Keratinocyte (primary cell): ENCODE data around the gene POU3F1. TPM values are rescaled to one million over a fixed set of nuclear protein-coding genes. Genes with fewer than 3 reads are reported as not detected.

Experiments used
- DNase-seq: peaks from one replicate; pipeline ENCODE4 v3.0.0-alpha.2; 2011; ENCODE audit warnings: low read depth, missing footprints, low spot score
- FAIRE-seq: peaks from 2 replicates; lab custom pipeline; 2011; peaks lifted over from hg19 to GRCh38; lab: Jason Lieb, UNC
- H2AFZ ChIP-seq: 2 replicates; pipeline ENCODE4 v1.6.0; 2012; ENCODE audit warnings: low read length, control low read depth, inconsistent platforms; ENCODE audit not compliant: control insufficient read depth
- H3K27ac ChIP-seq: 2 replicates; pipeline ENCODE4 v1.5.1; 2011; ENCODE audit warnings: low read length; ENCODE audit not compliant: control insufficient read depth, insufficient read depth
- H3K27me3 ChIP-seq: 3 replicates; pipeline ENCODE4 v1.6.0; 2011; ENCODE audit warnings: low read length; ENCODE audit not compliant: control insufficient read depth, insufficient read depth; ENCODE audit errors: extremely low read depth
- H3K36me3 ChIP-seq, 2 experiments: 2 replicates in 1 of 2; 3 replicates in 1 of 2; pipeline ENCODE4 v1.5.1; 2011; ENCODE audit warnings: low read length in 2 of 2, mild to moderate bottlenecking in 1 of 2; ENCODE audit not compliant: control insufficient read depth in 2 of 2, insufficient read depth in 2 of 2; ENCODE audit errors: extremely low read depth in 1 of 2
- H3K4me1 ChIP-seq: 3 replicates; pipeline ENCODE4 v1.5.1; 2011; ENCODE audit warnings: low read length; ENCODE audit not compliant: control insufficient read depth, insufficient read depth; ENCODE audit errors: extremely low read depth
- H3K4me2 ChIP-seq: 3 replicates; pipeline ENCODE4 v1.6.0; 2011; ENCODE audit warnings: low read depth, low read length; ENCODE audit not compliant: control insufficient read depth, insufficient read depth; ENCODE audit errors: extremely low read depth
- H3K4me3 ChIP-seq, 3 experiments: fragments of 200-600 bp in 1 of 3; sonication (generic) in 1 of 3; 2 replicates in 2 of 3; 3 replicates in 1 of 3; pipeline ENCODE4 v1.5.1; 2011 to 2016; ENCODE audit warnings: low read length in 3 of 3, mild to moderate bottlenecking in 3 of 3, control low read depth in 2 of 3, inconsistent platforms in 1 of 3, low read depth in 1 of 3, mixed read lengths in 1 of 3, mixed run types in 1 of 3, moderate library complexity in 1 of 3; ENCODE audit not compliant: control insufficient read depth in 2 of 3, insufficient read depth in 2 of 3; ENCODE audit errors: extremely low read depth in 1 of 3
- H3K79me2 ChIP-seq: 2 replicates; pipeline ENCODE4 v1.6.0; 2012; ENCODE audit warnings: low read length; ENCODE audit not compliant: control insufficient read depth, insufficient read depth
- H3K9ac ChIP-seq: 3 replicates; pipeline ENCODE4 v1.6.0; 2011; ENCODE audit warnings: low read length; ENCODE audit not compliant: control insufficient read depth, insufficient read depth; ENCODE audit errors: extremely low read depth
- H3K9me1 ChIP-seq: 3 replicates; pipeline ENCODE4 v1.6.0; 2011; ENCODE audit warnings: low read length; ENCODE audit not compliant: control insufficient read depth, insufficient read depth; ENCODE audit errors: extremely low read depth
- H3K9me3 ChIP-seq: 2 replicates; pipeline ENCODE4 v1.5.1; 2012; ENCODE audit warnings: low read depth, low read length; ENCODE audit not compliant: control insufficient read depth
- H4K20me1 ChIP-seq: 3 replicates; pipeline ENCODE4 v1.6.0; 2011; ENCODE audit warnings: low read length; ENCODE audit not compliant: control insufficient read depth, insufficient read depth; ENCODE audit errors: extremely low read depth
- EZH2 ChIP-seq: IDR thresholded peaks from one replicate; pipeline ENCODE4 v1.6.1; 2012; ENCODE audit warnings: inconsistent platforms, mild to moderate bottlenecking, low read length, moderate library complexity
- dilution Hi-C: fragments of 300-500 bp; cut with MboI; formaldehyde crosslinking; loops from one replicate; pipeline ENCODE4 v1.7.0; 2020; ENCODE audit warnings: low sequenced_read_pairs; ENCODE audit not compliant: extremely low pct_ligation_motif_present
- polyA plus RNA-seq, 5 experiments: library from polyadenylated mRNA; depleted of rRNA in 3 of 5; stranded (reverse) in 3 of 5; stranded (forward) in 1 of 5; unstranded in 1 of 5; fragments of >200 nt; gene quantifications; 1 replicate in 1 of 5; 2 replicates in 3 of 5; 3 replicates in 1 of 5; pipeline versions ENCODE4 v1.2.1 to v1.2.3, GENCODE V29; 2011 to 2012; ENCODE audit warnings: missing spikeins in 2 of 5, low read depth in 1 of 5, low replicate concordance in 1 of 5
- TF ChIP-seq, protein P1 (sequence below), 3 experiments: IDR thresholded peaks in 1 of 3; conservative IDR thresholded peaks in 1 of 3; optimal IDR thresholded peaks in 1 of 3; 2 replicates in 2 of 3; 3 replicates in 1 of 3; pipeline versions ENCODE3 to v1.5.1; 2011; ENCODE audit warnings: low read length in 3 of 3, mild to moderate bottlenecking in 3 of 3, moderate library complexity in 2 of 3, control low read depth in 1 of 3, inconsistent platforms in 1 of 3; ENCODE audit not compliant: insufficient read depth in 2 of 3; ENCODE audit errors: extremely low read depth in 1 of 3

POU3F1 gene
- polyA plus RNA-seq, 1 donor (not counting 4 experiments of a cell fraction or from before 2014, with no cell fraction given): 0.59 TPM

DNA sequence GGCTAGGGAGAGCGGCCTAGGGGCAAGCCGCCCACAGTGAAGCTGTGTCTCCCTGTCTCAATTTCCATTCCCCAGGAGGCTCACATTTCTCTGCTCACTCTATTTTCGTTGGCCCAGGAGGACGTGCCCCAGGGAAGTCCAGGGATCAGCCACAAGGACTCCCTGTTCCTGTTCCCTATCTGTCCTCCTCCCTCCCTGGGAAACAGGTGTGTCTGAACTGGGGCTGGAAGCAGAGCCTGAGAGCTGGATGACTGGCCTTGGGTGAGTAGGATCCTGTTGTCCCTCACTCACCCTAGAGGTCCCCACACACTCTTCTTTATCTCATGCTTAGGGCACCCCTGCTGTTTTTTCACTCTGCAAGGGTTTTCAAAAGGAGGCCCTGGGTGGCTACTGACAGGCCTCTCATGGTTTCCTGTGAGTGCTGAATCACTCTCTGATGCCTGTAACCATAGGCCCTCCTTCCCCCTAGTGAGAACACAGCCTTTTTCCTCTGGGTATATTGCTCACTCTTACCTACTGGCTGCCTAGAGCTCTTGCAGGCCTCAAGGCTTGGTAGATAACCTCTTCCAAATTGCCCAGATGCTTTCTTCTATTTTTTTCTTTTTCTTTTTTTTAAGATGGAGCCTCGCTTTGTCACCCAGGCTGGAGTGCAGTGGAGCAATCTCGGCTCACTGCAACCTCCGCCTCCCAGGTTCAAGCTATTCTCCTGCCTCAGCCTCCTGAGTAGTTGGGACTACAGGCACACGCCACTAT lies 37.3 kb downstream of the POU3F1 start:
- Histone ChIP-seq H3K36me3 (no peaks in the 10 kb centered on the region), H3K9ac (peak overlapping the region; percentile 1), H3K79me2 (peaks cover 23% of the 10 kb centered on the region), H3K9me1 (no peaks in the 10 kb centered on the region), H3K4me3 (no peak overlapping the region), H2AFZ (peak overlapping the region; percentile 80), H3K27me3 (no peaks in the 10 kb centered on the region), H3K9me3 (no peaks in the 10 kb centered on the region), H3K27ac (no peak overlapping the region), H3K4me2 (no peak overlapping the region), H4K20me1 (no peaks in the 10 kb centered on the region), H3K4me1 (peaks cover 25% of the 10 kb centered on the region)
- FAIRE-seq (peak; percentile 41), DNase-seq (no peak)
- dilution Hi-C loops: no loop called here
- TF ChIP-seq, protein P1, sequence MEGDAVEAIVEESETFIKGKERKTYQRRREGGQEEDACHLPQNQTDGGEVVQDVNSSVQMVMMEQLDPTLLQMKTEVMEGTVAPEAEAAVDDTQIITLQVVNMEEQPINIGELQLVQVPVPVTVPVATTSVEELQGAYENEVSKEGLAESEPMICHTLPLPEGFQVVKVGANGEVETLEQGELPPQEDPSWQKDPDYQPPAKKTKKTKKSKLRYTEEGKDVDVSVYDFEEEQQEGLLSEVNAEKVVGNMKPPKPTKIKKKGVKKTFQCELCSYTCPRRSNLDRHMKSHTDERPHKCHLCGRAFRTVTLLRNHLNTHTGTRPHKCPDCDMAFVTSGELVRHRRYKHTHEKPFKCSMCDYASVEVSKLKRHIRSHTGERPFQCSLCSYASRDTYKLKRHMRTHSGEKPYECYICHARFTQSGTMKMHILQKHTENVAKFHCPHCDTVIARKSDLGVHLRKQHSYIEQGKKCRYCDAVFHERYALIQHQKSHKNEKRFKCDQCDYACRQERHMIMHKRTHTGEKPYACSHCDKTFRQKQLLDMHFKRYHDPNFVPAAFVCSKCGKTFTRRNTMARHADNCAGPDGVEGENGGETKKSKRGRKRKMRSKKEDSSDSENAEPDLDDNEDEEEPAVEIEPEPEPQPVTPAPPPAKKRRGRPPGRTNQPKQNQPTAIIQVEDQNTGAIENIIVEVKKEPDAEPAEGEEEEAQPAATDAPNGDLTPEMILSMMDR (optimal IDR thresholded peaks at IDR 0.05 in 1 of 3, IDR thresholded peaks at IDR 0.05 in 1 of 3, conservative IDR thresholded peaks at IDR 0.05 in 1 of 3; ENCODE audit: extremely low read depth in 1 of 3, insufficient read depth in 2 of 3, low read length in 3 of 3): peak in 1 of 3 experiments; percentile 9
- TF ChIP-seq EZH2: no peak

DNA sequence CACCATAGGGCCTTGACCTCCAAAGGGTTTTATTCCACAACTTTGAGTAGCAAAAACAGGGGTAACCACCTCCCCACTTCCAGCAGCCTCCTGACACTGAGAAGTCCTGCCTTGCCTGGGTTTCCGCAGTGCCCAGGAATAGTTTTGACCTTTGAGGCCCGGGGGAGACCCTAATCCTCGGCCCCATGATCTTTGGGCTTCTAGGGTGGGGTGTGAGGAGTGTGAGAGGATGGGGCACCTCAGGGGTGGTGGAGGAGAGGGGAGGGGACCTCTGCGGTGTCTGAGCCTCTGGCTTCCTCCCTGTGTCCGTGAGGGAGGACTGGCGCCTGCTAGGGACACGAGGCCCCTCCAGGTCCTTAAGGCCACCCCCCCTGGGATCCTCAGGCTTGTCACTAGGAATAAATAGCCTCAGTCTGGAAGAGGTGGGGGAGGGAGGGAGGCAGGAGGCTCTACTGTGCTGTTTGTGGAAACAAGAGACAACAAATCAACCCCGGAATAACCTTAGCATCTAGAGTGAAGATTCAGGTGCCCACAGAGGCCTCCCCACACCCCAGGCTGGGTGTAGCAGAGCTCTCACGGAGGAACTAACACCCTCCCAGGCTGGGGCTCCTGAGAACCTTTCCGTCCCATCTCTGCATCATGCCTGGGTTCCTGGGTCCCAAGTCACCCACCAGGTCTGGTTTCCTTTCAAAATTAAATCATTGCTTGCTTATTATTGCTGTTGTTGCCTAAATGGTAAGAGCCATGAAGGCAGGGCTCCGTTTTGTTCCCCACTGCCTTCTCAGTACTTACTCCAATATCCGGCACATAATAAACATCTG lies 40.4 kb downstream of the POU3F1 start:
- Histone ChIP-seq H4K20me1 (no peaks in the 10 kb centered on the region), H2AFZ (no peak overlapping the region), H3K9me1 (peaks cover 3% of the 10 kb centered on the region), H3K27ac (no peak overlapping the region), H3K4me3 (no peak overlapping the region), H3K36me3 (peaks cover 0 to 5% of the 10 kb centered on the region in 2 experiments), H3K9ac (no peak overlapping the region), H3K79me2 (peaks cover 33% of the 10 kb centered on the region), H3K4me1 (peaks cover 28% of the 10 kb centered on the region), H3K9me3 (no peaks in the 10 kb centered on the region), H3K4me2 (no peak overlapping the region), H3K27me3 (no peaks in the 10 kb centered on the region)
- dilution Hi-C loops: no loop called here
- FAIRE-seq (no peak), DNase-seq (no peak)
- TF ChIP-seq, protein P1 (optimal IDR thresholded peaks at IDR 0.05 in 1 of 3, IDR thresholded peaks at IDR 0.05 in 1 of 3, conservative IDR thresholded peaks at IDR 0.05 in 1 of 3; ENCODE audit: extremely low read depth in 1 of 3, insufficient read depth in 2 of 3, low read length in 3 of 3): no peak
- no peak for TF ChIP-seq EZH2
